GM21723 (cell line): ENCODE data around the gene OTOGL.

Experiments used
- ATAC-seq: cut with Tn5 transposase; IDR thresholded peaks from one replicate; pipeline ENCODE4 v1.9.1; 2021; ENCODE audit warnings: mild to moderate bottlenecking, moderate library complexity; ENCODE audit not compliant: unreplicated experiment

Gene OTOGL, protein sequence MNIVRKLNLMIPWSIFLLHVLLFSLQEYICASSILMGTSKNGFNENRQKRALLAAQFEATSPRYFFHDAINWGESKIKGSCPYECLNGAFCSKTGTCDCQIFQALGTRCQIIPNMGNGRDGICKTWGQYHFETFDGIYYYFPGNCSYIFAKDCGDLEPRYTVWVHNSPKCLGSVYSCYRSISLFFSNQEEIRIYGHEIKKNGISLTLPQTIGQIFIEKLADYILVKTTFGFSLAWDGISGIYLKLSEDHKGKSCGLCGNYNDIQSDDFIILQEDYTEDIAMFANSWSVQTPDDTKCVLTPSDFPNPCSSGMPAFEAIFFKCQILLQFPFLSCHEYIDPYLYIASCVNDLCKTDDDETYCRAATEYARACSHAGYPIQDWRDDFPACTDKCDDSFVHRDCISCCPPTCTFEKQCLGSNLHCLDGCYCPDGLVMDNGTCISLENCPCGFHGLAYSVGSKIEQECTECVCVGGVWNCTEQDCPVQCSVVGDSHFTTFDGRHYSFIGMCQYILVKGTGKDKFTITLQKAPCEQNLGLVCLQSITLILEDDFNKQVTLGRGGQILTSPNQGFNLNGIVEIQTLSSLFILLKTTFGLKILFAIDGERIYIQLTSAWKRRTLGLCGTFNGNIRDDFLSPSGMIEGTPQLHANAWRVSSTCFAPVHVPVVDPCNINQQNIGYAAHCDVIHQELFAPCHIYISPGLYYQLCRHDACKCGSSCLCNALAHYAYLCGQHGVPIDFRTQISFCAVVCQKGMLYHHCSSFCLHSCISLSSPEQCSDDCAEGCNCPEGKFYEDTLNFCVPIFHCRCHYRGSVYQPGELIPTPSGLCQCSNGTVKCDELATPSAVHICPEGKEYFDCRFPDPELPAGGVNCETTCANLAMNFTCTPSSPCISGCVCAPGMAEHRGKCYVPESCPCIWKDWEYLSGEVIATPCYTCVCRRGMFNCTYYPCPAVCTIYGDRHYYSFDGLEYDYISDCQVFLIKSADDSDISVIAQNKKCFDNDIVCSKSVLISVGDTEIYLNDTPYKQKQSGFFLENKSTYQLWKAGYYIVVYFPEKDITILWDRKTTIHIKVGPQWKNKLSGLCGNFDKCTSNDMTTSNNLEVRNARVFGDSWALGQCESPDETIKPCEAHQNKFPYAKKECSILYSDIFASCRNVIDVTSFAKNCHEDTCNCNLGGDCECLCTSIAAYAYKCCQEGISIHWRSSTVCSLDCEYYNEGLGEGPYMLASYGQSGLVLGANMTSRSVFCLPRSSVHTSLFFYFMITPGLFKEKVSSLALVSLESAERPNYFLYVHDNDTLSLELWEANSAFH (N-terminal part only)

DNA sequence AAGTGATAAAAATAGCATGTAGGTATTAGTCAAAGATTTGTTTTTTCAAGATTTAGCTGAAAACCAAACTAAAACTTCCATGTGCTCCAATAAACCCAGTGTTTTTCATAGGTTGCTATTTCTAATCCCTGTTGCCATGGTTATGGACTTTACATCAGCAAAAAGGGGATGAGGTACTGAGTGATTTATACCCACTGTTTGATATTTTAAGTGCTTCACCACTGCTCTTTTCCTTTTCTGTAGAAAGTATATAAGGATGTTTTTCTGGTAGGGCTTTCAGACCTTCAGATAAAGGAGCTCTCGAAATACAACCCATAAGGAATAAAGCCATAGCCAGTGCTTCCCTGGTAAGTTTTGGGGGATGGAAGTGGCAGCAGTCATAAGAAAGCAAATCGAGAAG, at the start of gene OTOGL:
TSS of gene OTOGL (plus strand) at position 279 of the 400 bp plus-strand sequence. CDS start 109,895 bp downstream, outside the sequence.
- no peak for ATAC-seq

- no peak for ATAC-seq
Observed at GRCh38 chr12:80050236-80050635, 49.1 kb upstream of the OTOGL start.

DNA sequence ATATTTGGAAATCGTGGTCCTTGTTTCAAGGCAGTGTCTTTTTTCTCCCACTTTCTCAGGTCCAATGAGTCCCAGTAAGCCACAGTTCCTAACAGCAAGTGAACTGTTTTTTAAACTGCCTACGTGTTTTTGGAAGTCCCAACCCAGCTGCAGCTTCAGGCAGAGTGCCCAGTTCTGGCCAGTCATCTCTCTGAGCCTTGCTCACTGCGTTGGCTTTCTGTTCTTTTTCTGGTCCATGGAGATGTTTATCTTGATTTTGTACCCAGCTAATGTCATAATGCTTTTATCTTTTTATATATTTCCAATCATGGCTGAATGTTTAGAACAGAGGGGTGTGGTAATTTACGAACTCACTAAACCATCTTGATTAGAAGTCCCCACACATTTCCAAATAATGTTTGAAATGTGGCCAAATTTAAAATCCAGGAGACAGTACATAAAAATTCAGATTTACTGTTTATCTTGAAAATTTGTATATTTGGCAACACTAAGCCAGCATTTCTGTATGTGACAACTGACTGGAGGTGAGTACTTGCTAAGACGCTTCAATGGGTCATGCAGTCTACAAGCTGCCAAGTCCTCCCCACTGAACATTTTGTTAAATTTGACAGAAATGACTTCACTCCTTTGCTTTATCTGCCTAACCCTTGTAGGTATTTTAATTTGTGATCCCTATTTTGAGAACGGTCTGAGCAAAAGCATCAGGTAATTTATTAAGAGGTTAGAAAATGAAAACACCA, 46.1 kb upstream of the OTOGL start:
- no peak for ATAC-seq

- ATAC-seq, result no peak
Observed at GRCh38 chr12:80056232-80056631, 43.1 kb upstream of the OTOGL start.

DNA sequence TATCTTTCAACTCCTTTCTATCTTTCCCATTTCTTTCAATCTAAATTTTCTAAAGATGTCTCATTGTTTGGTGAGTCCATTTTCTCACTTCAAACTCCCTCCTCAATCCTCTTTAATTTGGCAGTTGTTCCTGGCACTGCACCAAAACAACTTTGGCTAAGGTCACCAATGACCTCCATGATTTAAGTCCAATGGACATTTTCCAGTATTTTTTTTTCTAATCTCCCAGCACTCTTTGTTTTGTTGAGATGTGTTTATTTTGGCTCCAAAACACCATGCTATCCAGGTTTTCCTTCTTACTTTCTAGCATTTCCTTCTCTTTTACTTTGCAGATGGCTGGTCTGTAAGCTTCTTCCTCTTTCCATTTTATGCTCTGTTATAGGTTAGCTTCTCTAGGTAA, 42.5 kb upstream of the OTOGL start:
- ATAC-seq, result no peak

- ATAC-seq, result no peak
Observed at GRCh38 chr12:80058586-80058985, 40.8 kb upstream of the OTOGL start.

DNA sequence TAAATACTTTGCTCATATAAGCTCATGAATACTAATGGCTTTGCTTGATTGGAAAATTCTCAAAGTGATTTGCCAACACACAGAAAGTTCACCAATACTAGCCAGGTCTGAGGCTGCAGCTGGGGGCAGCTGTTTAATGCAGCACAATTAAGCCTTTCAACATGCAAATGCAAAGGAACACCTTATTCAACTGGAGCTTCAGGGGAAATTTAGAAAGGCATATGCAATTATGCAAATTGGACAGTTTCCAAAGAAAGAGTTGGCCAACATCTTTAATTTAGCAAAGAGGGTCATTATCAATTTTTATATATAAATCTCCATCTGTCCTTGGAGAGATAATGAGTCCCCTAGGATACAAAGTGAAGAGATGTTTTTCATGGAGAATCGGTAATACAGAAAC, 40.2 kb upstream of the OTOGL start:
- no peak for ATAC-seq

- no peak for ATAC-seq
Observed at GRCh38 chr12:80059875-80060274, 39.5 kb upstream of the OTOGL start.

- no peak for ATAC-seq
Observed at GRCh38 chr12:80064269-80064668, 35.1 kb upstream of the OTOGL start.

GRCh38 chr12:80064951-80065350, 34.4 kb upstream of the OTOGL start:
- no peak for ATAC-seq

GRCh38 chr12:80068173-80068572, 31.2 kb upstream of the OTOGL start:
- no peak for ATAC-seq

GRCh38 chr12:80083892-80084614, 15.3 kb upstream of the OTOGL start:
- peak; percentile 97 for ATAC-seq

GRCh38 chr12:80086025-80086424, 13.3 kb upstream of the OTOGL start:
- ATAC-seq, result no peak

GRCh38 chr12:80087486-80088213, 11.7 kb upstream of the OTOGL start:
- ATAC-seq, result no peak

GRCh38 chr12:80100591-80100990, 1.3 kb downstream of the OTOGL start:
- no peak for ATAC-seq

GRCh38 chr12:80101126-80101525, 1.8 kb downstream of the OTOGL start:
- no peak for ATAC-seq

GRCh38 chr12:80107221-80107620, 7.9 kb downstream of the OTOGL start:
- ATAC-seq, result no peak

- ATAC-seq, result no peak
Observed at GRCh38 chr12:80116735-80117134, 17.4 kb downstream of the OTOGL start.
